ENCODE measurements around the gene SCAMP4.

SCAMP4 gene

GRCh38 chr19:1942078-1942933 lies 37.1 kb downstream of the SCAMP4 start:
- no peak for DNase-seq

GRCh38 chr19:1942934-1943555 lies 37.8 kb downstream of the SCAMP4 start:
- no peak for DNase-seq

GRCh38 chr19:1943661-1944087 lies 38.5 kb downstream of the SCAMP4 start:
- no peak for DNase-seq

- no peak for DNase-seq
Observed at GRCh38 chr19:1944088-1944915, 39.1 kb downstream of the SCAMP4 start.

GRCh38 chr19:1944916-1945561 lies 39.8 kb downstream of the SCAMP4 start:
- no peak for DNase-seq

- peak; percentile 22 for DNase-seq
Observed at GRCh38 chr19:1945899-1946298, 40.7 kb downstream of the SCAMP4 start.

- DNase-seq = no peak
Observed at GRCh38 chr19:1947651-1948209, 42.5 kb downstream of the SCAMP4 start.

GRCh38 chr19:1949304-1950101 lies 44.3 kb downstream of the SCAMP4 start:
- DNase-seq = no peak

GRCh38 chr19:1950640-1951039 lies 45.4 kb downstream of the SCAMP4 start:
- no peak for DNase-seq

- DNase-seq = no peak
Observed at GRCh38 chr19:1952635-1953034, 47.4 kb downstream of the SCAMP4 start.

GRCh38 chr19:1953037-1953436 lies 47.8 kb downstream of the SCAMP4 start:
- no peak for DNase-seq

- no peak for DNase-seq
Observed at GRCh38 chr19:1953441-1954094, 48.4 kb downstream of the SCAMP4 start.

GRCh38 chr19:1954532-1954933 lies 49.3 kb downstream of the SCAMP4 start:
- DNase-seq = no peak

- DNase-seq = no peak
Observed at GRCh38 chr19:1955171-1956121, 50.2 kb downstream of the SCAMP4 start.

GRCh38 chr19:1956122-1956494 lies 50.9 kb downstream of the SCAMP4 start:
- no peak for DNase-seq

GRCh38 chr19:1956868-1957492 lies 51.8 kb downstream of the SCAMP4 start:
- DNase-seq = no peak

- DNase-seq = no peak
Observed at GRCh38 chr19:1957562-1958248, 52.5 kb downstream of the SCAMP4 start.

GRCh38 chr19:1959928-1960589 lies 54.9 kb downstream of the SCAMP4 start:
- DNase-seq = no peak
